Panc1 (cell line): ENCODE measurements around the gene SH3BP5. TPM values are rescaled to one million over a fixed set of nuclear protein-coding genes. Genes with fewer than 3 reads are reported as not detected.

ENCODE experiments used
- ATAC-seq: fragments of 200-7000 bp; cut with Tn5 transposase; 2 replicates; pipeline ENCODE4 v1.9.1; 2020; ENCODE audit warnings: mild to moderate bottlenecking, moderate library complexity
- BruUV-seq: library from RNA; stranded (reverse); fragments of 400-500 nt; replicated peaks from 2 replicates; lab custom pipeline; 2021; lab: Mats Ljungman, UMichigan
- CTCF ChIA-PET: fragments of 300-600 bp; sonication (Branson Sonifier 250); formaldehyde crosslinking; loops from one replicate; lab custom pipeline; 2022; ENCODE audit warnings: antibody characterized with exemption; lab: Charles Lee
- POLR2A ChIA-PET: fragments of 300-600 bp; sonication (Branson Sonifier 250); formaldehyde crosslinking; loops from one replicate; lab custom pipeline; 2022; ENCODE audit warnings: antibody characterized with exemption; lab: Charles Lee
- DNase-seq: peaks from one replicate; pipeline ENCODE4 v3.0.0-alpha.2; 2010; ENCODE audit warnings: low read depth, low spot score
- H3K27ac ChIP-seq: 2 replicates; pipeline ENCODE4 v1.5.1; 2011; ENCODE audit warnings: mild to moderate bottlenecking, low read length, inconsistent platforms
- H3K27me3 ChIP-seq: fragments of 200-500 bp; sonication (Bioruptor generic); 2 replicates; pipeline ENCODE4 v1.6.0; 2014; ENCODE audit warnings: low read length, inconsistent platforms; ENCODE audit not compliant: control insufficient read depth, insufficient read depth
- H3K36me3 ChIP-seq: fragments of 200-500 bp; sonication (Bioruptor generic); 2 replicates; pipeline ENCODE4 v1.5.1; 2014; ENCODE audit warnings: inconsistent platforms, mild to moderate bottlenecking, low read length, moderate library complexity; ENCODE audit not compliant: control insufficient read depth, insufficient read depth
- H3K4me1 ChIP-seq: 2 replicates; pipeline ENCODE4 v1.5.1; 2011; ENCODE audit warnings: inconsistent platforms, mild to moderate bottlenecking, low read length, moderate library complexity; ENCODE audit not compliant: control insufficient read depth, insufficient read depth
- H3K4me3 ChIP-seq, 2 experiments: 2 replicates each; pipeline ENCODE4 v1.5.1; 2011 to 2012; ENCODE audit warnings: low read depth in 2 of 2, low read length in 2 of 2, mild to moderate bottlenecking in 2 of 2, inconsistent platforms in 1 of 2, moderate library complexity in 1 of 2
- H3K9me3 ChIP-seq: fragments of 200-500 bp; sonication (Bioruptor generic); 2 replicates; pipeline ENCODE4 v1.5.1; 2014; ENCODE audit warnings: low read depth, mild to moderate bottlenecking, inconsistent platforms, low read length, moderate library complexity; ENCODE audit not compliant: control insufficient read depth, insufficient read depth
- POLR2AphosphoS5 ChIP-seq: IDR thresholded peaks from 2 replicates; pipeline ENCODE4 v1.6.1; 2012; ENCODE audit warnings: mild to moderate bottlenecking, low read depth, low read length, moderate library complexity
- REST ChIP-seq, 2 experiments: IDR thresholded peaks; 2 replicates each; pipeline ENCODE4 v1.6.1; 2011 to 2012; ENCODE audit warnings: low read depth in 2 of 2, control low read depth in 1 of 2, low read length in 1 of 2, mild to moderate bottlenecking in 1 of 2, moderate library complexity in 1 of 2; ENCODE audit not compliant: insufficient read depth in 1 of 2
- SIN3A ChIP-seq: IDR thresholded peaks from 2 replicates; pipeline ENCODE4 v1.6.1; 2012; ENCODE audit warnings: low read depth, mild to moderate bottlenecking, low read length, moderate library complexity, borderline replicate concordance; ENCODE audit not compliant: insufficient read depth
- TCF7L2 ChIP-seq: IDR thresholded peaks from 2 replicates; pipeline ENCODE4 v1.6.1; 2011; ENCODE audit warnings: mild to moderate bottlenecking, low read depth, low read length, inconsistent platforms
- in situ Hi-C: cut with HindIII; loops from 2 replicates; pipeline ENCODE4 v1.10.0; 2016; ENCODE audit warnings: low sequenced_read_pairs, low pct_unique_long_range_greater_than_20kb
- intact Hi-C: fragments of 100-400 bp; cut with micrococcal nuclease; formaldehyde crosslinking; loops from one replicate; pipeline ENCODE4 v1.10.0; 2022; ENCODE audit not compliant: unreplicated experiment
- total RNA-seq: library from RNA; stranded (reverse); gene quantifications from one replicate; pipeline ENCODE4 v1.2.1, GENCODE V29; 2021; ENCODE audit not compliant: unreplicated experiment
- TF ChIP-seq, protein P1 (sequence below): fragments of 450-650 bp; IDR thresholded peaks from 2 replicates; pipeline ENCODE4 v1.5.1; 2017; ENCODE audit warnings: mild to moderate bottlenecking

The SH3BP5 gene
- total RNA-seq, 1 experiment from 2014 or later: 12.0 TPM

DNA sequence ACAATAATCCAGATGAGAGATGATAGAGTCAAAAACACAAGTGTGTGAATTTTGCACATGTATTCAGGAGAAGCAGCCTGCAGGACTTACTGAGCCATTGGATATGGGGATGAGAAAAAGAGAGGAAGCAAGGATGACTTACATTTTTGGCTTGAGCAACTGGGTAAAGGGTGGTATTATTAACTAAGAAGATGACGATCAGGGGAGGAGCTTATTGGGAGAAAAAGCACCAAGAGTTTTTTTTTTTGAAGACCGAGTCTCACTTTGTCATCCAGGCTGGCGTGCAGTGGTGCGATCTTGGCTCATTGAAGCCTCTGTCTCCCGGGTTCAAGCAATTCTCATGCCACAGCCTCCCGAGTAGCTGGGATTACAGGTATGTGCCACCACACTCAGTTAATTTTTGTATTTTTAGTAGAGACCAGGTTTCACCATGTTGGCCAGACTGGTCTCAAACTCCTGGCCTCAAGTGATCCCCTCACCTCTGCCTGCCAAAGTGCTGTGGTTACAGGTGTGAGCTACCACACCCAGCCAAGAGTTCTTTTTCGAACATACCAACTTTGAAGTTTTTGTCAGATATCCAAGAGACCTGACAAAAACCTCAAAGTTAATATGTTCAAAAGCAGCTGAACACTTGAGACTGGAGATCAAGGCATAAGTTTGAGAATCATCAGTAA lies 14.8 kb upstream of the SH3BP5 start:
- ChIA-PET CTCF (interaction anchor here (0.7 kb wide), 1 partner anchor 132 kb away, joined by 4 read pairs; no protein-coding TSS in a partner anchor), POLR2A (no interaction called here)
- no TSS peak for BruUV-seq
- Histone ChIP-seq H3K9me3 (no peaks in the 10 kb centered on the region), H3K4me3 (no peak overlapping the region), H3K36me3 (no peaks in the 10 kb centered on the region), H3K27me3 (no peaks in the 10 kb centered on the region), H3K27ac (no peak overlapping the region), H3K4me1 (no peaks in the 10 kb centered on the region)
- no peak for ATAC-seq
- in situ Hi-C loops (no loop called here), intact Hi-C loops (no loop called here)
- TF ChIP-seq SIN3A (no peak), TCF7L2 (no peak), POLR2AphosphoS5 (no peak)
- TF ChIP-seq, protein P1, sequence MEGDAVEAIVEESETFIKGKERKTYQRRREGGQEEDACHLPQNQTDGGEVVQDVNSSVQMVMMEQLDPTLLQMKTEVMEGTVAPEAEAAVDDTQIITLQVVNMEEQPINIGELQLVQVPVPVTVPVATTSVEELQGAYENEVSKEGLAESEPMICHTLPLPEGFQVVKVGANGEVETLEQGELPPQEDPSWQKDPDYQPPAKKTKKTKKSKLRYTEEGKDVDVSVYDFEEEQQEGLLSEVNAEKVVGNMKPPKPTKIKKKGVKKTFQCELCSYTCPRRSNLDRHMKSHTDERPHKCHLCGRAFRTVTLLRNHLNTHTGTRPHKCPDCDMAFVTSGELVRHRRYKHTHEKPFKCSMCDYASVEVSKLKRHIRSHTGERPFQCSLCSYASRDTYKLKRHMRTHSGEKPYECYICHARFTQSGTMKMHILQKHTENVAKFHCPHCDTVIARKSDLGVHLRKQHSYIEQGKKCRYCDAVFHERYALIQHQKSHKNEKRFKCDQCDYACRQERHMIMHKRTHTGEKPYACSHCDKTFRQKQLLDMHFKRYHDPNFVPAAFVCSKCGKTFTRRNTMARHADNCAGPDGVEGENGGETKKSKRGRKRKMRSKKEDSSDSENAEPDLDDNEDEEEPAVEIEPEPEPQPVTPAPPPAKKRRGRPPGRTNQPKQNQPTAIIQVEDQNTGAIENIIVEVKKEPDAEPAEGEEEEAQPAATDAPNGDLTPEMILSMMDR: no peak
- no peak for DNase-seq

DNA sequence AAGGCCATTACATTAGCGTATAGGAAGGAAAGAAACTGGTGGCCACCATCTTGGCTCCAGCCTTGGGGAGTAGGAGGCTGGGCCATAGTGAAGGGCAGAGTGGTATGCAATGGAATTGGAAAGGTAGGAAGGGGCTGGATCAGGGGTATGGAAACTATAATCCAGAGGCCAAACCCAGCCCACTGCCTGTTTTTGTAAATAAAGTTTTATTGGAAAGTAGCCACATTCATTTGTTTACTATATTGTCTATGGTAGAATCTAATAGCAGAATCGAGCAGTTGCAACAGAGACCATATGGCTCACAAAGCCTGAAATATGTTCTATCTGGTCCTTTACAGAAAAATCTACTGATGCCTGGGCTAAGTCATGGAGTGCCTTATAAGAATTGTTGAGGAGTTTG lies 14.1 kb upstream of the SH3BP5 start:
- CTCF ChIA-PET: no interaction called here
- no peak for DNase-seq

More for the DNA sequence above, 14.1 kb upstream of the SH3BP5 start:
- Histone ChIP-seq H3K27ac (no peak overlapping the region), H3K4me3 (no peak overlapping the region), H3K4me1 (no peaks in the 10 kb centered on the region), H3K9me3 (no peaks in the 10 kb centered on the region), H3K27me3 (no peaks in the 10 kb centered on the region), H3K36me3 (no peaks in the 10 kb centered on the region)
- in situ Hi-C loops (no loop called here), intact Hi-C loops (no loop called here)
- POLR2A ChIA-PET: no interaction called here
- TF ChIP-seq REST (IDR thresholded peaks at IDR 0.05; ENCODE audit: insufficient read depth in 1 of 2, low read depth in 2 of 2, low read length in 1 of 2): no peak
- TF ChIP-seq, protein P1: no peak
- no peak for TF ChIP-seq TCF7L2
- TF ChIP-seq POLR2AphosphoS5: no peak
- TF ChIP-seq SIN3A: no peak
- ATAC-seq: no peak
- BruUV-seq: no TSS peak
